GM19193 (cell line): ENCODE results near the gene TRMT112.
A peak's percentile ranks its signal among the peaks of the same experiment; 100 is the strongest.

Experiments used
- POLR2A ChIP-seq: IDR thresholded peaks from 4 replicates; pipeline ENCODE4 v1.6.1; 2011; ENCODE audit not compliant: insufficient read depth, insufficient read length; ENCODE audit errors: extremely low read depth

TRMT112 gene

DNA sequence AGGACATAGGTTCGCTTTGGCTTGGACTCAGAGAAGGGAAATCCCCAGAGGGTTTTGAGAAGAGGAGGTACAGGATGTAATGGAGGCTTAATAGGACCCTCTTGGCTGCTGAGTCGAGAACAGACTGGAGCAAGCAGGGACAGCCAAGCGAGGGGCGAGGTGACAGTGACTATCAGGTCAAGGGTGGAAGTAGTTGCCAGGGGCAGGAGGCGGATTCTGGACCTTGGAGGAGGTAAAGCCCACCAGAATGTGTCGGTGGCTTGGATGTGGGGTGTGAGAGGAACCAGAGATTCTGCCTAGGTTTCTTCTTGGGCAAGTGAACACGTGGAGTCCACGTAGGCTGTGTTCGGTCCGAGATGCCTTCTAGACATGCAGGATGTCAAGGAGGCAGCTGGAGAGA is 4.4 kb downstream of the TRMT112 start:
- no peak for TF ChIP-seq POLR2A

DNA sequence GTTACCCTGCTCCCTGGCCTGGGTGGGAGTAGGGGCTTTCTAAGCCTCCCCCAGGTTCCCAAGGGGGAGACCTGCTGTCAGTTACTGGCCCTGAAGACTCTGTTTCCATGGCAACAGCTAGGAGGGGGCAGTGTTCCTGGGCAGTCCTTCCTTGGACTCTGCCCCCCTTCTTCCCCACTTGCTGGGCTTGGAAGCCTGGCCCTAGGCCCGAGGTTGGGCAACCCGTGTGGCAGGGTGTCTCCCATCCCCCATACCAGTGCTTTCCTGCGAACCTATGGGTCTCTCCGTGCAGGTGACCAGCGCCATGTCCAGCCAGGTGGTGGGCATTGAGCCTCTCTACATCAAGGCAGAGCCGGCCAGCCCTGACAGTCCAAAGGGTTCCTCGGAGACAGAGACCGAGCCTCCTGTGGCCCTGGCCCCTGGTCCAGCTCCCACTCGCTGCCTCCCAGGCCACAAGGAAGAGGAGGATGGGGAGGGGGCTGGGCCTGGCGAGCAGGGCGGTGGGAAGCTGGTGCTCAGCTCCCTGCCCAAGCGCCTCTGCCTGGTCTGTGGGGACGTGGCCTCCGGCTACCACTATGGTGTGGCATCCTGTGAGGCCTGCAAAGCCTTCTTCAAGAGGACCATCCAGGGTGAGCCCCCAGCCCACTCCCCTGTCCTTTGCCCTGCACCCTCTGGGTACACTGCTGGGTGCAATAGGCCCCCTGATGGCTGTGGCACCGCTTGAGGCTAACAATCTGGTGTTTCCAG is 10.3 kb downstream of the TRMT112 start:
- no peak for TF ChIP-seq POLR2A

- TF ChIP-seq POLR2A = no peak
Measured at GRCh38 chr11:64306563-64306875, 10.8 kb downstream of the TRMT112 start.

DNA sequence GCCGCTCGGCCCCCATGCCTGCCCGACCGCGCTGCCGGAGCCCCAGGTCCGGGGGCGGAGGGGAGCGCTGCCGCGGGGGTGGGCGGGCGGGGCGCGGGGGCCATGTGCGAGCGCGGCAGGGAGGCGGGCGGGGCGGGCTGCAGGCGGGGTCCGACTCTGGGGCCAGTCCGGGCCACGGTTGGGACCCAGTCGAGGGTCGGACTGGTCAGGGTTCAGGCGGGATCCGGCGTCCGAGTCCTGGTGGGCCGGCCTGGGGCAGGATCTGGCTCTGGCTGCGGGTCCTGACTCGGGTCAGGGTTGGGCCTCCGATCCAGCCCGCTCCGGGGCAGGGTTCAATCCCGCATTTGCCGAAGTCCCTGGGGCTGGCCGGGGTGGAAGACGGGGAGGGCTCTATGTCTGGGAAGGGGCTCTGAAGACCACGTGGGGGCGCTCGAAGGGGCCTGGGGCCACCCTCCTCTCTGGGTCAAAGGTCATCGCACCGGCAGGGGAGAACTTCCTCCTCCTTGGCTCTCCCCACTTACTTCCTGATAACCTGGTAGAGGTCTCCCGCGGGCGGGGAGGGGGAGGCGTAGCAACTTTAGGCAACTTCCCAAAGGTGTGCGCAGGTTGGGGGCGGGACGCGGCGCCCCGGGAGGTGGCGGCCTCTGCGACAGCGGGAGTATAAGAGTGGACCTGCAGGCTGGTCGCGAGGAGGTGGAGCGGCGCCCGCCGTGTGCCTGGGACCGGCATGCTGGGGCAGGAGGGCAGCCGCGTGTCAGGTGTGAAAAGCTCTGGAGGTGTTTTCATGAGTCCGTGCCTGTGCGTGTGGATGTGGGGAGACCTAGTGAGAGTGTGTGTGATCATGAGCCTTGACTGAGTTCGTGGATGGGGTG is 11.4 kb downstream of the TRMT112 start:
- peak; percentile 48 for TF ChIP-seq POLR2A

DNA sequence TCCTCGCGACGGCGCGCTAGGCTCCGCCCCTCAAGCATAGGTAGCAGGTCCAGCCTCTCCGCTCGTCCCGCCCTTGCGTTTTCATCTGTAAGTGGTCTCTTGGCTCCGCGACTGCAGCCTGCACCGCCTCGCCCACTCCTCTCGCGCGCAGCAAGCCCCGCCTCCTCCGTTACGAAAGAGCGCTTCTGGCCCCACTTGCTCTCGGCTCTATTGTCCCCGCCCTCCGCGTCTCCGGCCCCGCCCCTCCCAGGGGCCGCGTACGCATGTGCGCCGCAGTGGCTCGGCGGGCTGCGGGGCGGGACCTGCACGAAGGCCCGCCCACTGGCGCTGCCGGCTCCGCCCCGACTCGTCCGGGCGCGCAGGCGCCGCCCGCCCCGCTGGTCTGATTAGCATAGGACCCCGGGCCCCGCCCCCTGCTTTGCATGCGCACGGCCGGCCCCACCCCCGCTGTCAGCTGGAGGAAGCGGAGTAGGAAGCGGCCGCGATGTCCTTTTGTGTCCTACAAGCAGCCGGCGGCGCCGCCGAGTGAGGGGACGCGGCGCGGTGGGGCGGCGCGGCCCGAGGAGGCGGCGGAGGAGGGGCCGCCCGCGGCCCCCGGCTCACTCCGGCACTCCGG is 12.2 kb downstream of the TRMT112 start, which contains the start of gene ESRRA:
TSS of gene ESRRA (plus strand) at position 450 of the 616 bp plus-strand sequence. CDS start 1,656 bp downstream, outside the sequence.
- TF ChIP-seq POLR2A = peak; percentile 68

GRCh38 chr11:64304316-64305072 is 12.9 kb downstream of the TRMT112 start:
- TF ChIP-seq POLR2A = peak; percentile 73

- no peak for TF ChIP-seq POLR2A
Measured at GRCh38 chr11:64304032-64304315, 13.4 kb downstream of the TRMT112 start.

- TF ChIP-seq POLR2A = no peak
Measured at GRCh38 chr11:64303109-64304031, 14.0 kb downstream of the TRMT112 start.

DNA sequence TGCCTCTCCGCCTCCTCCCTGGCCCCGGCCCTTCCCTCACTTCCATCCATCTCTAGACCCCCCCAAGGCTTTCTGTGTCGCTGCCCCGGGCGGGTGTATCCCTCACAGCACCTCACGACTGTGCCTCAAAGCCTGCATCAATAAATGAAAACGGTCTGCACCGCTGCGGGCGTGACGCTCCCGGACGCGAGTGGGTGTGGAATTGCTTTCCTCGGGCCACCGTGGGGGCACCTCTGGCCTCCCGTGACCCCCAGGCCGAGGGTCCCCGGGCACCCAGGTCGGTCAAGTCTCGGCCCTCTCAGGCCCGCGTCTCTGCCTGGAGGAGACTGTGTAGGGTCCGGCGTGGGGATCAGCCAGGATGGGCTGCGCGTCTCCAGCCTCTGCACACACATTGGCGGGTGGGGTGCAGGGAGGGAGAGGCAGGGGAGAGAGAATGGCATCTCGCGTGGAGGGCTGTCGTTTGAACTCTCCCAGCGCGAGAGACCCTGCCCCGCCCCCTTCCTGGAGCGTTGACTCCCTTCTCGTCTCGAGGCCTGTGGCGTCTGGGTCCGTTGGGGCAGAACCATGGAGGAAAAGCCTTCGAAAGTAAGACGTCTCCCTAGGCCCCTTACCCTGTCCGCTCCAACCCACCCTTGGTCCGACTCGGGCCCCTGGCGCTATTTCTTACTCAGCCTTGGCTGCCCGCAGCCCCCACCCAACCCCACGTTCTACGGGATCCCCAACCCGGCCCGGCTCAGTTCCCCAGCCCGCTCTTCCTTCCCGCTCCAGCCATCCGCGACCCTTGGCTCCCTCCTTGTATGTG is 17.3 kb downstream of the TRMT112 start, which contains the start of gene CATSPERZ:
TSS of gene CATSPERZ (plus strand) at position 512 of the 802 bp plus-strand sequence. CDS start at position 565, 53 bp downstream.
- TF ChIP-seq POLR2A = no peak

GRCh38 chr11:64298966-64299846 is 18.2 kb downstream of the TRMT112 start:
- no peak for TF ChIP-seq POLR2A

DNA sequence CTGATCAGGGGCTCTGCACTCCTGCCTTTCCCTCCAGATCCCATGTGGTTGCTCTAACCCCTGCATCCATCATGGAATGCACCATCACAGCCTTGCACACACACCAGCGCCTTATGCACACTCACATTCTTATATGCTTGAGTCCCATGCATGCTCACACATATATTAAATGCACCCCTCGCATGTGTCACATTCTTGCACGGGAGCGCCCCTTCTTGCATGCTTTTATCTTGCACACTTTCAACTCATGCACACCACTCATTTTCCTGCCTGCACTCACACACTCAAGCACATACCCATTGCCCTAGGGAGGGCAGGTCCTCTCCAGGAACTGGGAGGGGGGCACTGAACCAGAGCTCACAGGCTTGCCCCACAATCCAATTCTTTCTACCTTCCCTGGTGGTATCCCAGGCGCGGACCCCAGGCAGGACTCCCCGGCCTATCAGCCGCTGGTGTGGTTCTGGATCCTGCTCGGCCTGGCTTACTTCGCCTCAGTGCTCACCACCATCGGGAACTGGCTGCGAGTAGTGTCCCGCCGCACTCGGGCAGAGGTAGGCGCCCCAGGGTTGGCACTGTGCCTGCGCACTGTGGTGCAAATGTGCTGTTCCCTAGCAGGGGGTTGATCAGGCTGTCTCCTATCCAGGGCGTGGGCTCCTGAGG is 19.5 kb downstream of the TRMT112 start:
- TF ChIP-seq POLR2A = no peak
